Upper lobe of right lung (tissue), 1 donor: ENCODE measurements around the gene RNF157. TPM values are rescaled to one million over a fixed set of nuclear protein-coding genes. Genes with fewer than 3 reads are reported as not detected.

Experiments
- ATAC-seq: fragments of 200-7000 bp; cut with Tn5 transposase; one replicate; pipeline ENCODE4 v1.9.1; 2020; ENCODE audit warnings: mild to moderate bottlenecking, moderate library complexity
- DNase-seq: peaks from one replicate; pipeline ENCODE4 v3.0.0-alpha.2; 2020
- H3K27ac ChIP-seq: fragments of 200-600 bp; one replicate; pipeline ENCODE4 v1.8.0; 2022
- H3K27me3 ChIP-seq: fragments of 200-600 bp; one replicate; pipeline ENCODE4 v1.8.0; 2022; ENCODE audit warnings: mild to moderate bottlenecking
- H3K36me3 ChIP-seq: fragments of 200-600 bp; one replicate; pipeline ENCODE4 v1.8.0; 2022
- H3K4me1 ChIP-seq: fragments of 200-600 bp; one replicate; pipeline ENCODE4 v1.8.0; 2022
- H3K4me3 ChIP-seq: fragments of 200-600 bp; one replicate; pipeline ENCODE4 v1.8.0; 2022; ENCODE audit warnings: mild to moderate bottlenecking
- H3K9me3 ChIP-seq: fragments of 200-600 bp; one replicate; pipeline ENCODE4 v1.8.0; 2022
- intact Hi-C: fragments of 100-400 bp; cut with DNase I; formaldehyde crosslinking; loops from one replicate; pipeline ENCODE4 v1.11.0; 2022
- total RNA-seq: library from RNA; stranded (reverse); fragmentation: NEBNext Ultra II Directional; extraction: Animal tissue kit (Norgen Biotek cat#: 25700); gene quantifications from one replicate; pipeline ENCODE4 v1.2.1, GENCODE V29; 2021
- TF ChIP-seq, protein P1 (sequence below): fragments of 200-600 bp; IDR thresholded peaks from one replicate; pipeline ENCODE4 v1.8.0; 2022; ENCODE audit warnings: antibody characterized with exemption
- donor health status: DM: no; HTN: yes; CAD: no; lungs with severe emphysema.

Gene RNF157
- total RNA-seq, 1 donor from 2014 or later = 3.8 TPM

DNA sequence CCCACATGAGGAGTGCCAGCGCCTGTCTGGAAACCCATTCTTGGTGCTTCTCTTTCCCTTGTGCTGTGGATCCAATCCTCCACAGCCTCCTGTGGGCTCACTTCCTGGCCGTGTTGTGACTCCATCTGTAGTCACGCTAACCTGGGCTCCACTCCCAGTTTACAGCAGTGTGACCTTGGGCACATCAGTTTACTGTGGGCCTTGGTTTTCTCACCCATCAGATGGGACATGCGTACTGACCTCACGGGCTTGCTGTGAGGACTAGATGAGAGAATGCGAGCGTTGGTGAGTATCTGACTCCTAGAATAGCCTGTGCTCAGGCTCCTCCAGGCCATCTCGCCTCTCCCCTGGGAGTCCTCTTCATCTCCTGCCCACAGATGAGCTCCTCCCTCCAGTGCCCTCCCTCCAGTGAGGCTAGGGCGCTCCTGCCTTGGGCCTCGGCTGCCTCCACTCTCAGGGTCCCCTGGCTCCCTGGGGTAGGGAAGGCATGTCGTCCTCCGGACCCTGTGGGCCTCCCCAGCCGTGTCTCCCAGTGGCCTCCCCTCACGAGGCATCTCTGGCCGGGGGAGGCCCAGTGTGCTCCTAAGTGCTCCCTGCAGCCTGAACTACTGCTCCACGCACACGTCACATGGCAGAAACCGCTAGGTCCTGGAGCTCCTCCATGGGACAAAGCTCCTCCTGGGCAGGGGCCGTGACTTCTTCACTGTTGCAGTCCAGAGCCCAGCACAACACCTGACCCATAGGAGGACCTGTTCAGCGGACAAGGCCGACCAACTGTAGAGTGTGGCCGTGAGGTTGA, 94.0 kb downstream of the RNF157 start:
- intact Hi-C loops = no loop called here
- Histone ChIP-seq H3K9me3 (no peaks in the 10 kb centered on the region), H3K27me3 (no peaks in the 10 kb centered on the region), H3K36me3 (no peaks in the 10 kb centered on the region), H3K4me3 (no peak overlapping the region), H3K27ac (peak overlapping the region; percentile 75), H3K4me1 (peaks cover 36% of the 10 kb centered on the region)
- DNase-seq (no peak), ATAC-seq (no peak)
- TF ChIP-seq, protein P1, sequence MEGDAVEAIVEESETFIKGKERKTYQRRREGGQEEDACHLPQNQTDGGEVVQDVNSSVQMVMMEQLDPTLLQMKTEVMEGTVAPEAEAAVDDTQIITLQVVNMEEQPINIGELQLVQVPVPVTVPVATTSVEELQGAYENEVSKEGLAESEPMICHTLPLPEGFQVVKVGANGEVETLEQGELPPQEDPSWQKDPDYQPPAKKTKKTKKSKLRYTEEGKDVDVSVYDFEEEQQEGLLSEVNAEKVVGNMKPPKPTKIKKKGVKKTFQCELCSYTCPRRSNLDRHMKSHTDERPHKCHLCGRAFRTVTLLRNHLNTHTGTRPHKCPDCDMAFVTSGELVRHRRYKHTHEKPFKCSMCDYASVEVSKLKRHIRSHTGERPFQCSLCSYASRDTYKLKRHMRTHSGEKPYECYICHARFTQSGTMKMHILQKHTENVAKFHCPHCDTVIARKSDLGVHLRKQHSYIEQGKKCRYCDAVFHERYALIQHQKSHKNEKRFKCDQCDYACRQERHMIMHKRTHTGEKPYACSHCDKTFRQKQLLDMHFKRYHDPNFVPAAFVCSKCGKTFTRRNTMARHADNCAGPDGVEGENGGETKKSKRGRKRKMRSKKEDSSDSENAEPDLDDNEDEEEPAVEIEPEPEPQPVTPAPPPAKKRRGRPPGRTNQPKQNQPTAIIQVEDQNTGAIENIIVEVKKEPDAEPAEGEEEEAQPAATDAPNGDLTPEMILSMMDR = no peak

GRCh38 chr17:76145231-76146052, 94.9 kb downstream of the RNF157 start:
- Histone ChIP-seq H3K27me3 (peaks cover 5% of the 10 kb centered on the region), H3K4me1 (peaks cover 43% of the 10 kb centered on the region), H3K27ac (peak overlapping the region; percentile 75), H3K36me3 (no peaks in the 10 kb centered on the region), H3K9me3 (no peaks in the 10 kb centered on the region), H3K4me3 (peak overlapping the region; percentile 23)
- TF ChIP-seq, protein P1 = no peak
- ATAC-seq (no peak), DNase-seq (no peak)
- intact Hi-C loops = no loop called here

GRCh38 chr17:76142585-76143041, 97.7 kb downstream of the RNF157 start:
- peaks cover 51% of the 10 kb centered on the region for H3K4me1 ChIP-seq
- intact Hi-C loops = no loop called here
- H3K27ac ChIP-seq = no peak overlapping the region
- TF ChIP-seq, protein P1 = no peak
- peaks cover 33% of the 10 kb centered on the region for H3K27me3 ChIP-seq
- ATAC-seq (no peak), DNase-seq (peak; percentile 46)
- no peaks in the 10 kb centered on the region for H3K9me3 ChIP-seq
- H3K36me3 ChIP-seq = no peaks in the 10 kb centered on the region
- no peak overlapping the region for H3K4me3 ChIP-seq

- Histone ChIP-seq H3K36me3 (no peaks in the 10 kb centered on the region), H3K9me3 (no peaks in the 10 kb centered on the region), H3K4me1 (peaks cover 52% of the 10 kb centered on the region), H3K4me3 (no peak overlapping the region), H3K27me3 (peaks cover 38% of the 10 kb centered on the region), H3K27ac (no peak overlapping the region)
- ATAC-seq = no peak
- TF ChIP-seq, protein P1 = no peak
- intact Hi-C loops = no loop called here
- peak; percentile 43 for DNase-seq
These were observed 98.2 kb downstream of the RNF157 start for GRCh38 chr17:76142039-76142584.

DNA sequence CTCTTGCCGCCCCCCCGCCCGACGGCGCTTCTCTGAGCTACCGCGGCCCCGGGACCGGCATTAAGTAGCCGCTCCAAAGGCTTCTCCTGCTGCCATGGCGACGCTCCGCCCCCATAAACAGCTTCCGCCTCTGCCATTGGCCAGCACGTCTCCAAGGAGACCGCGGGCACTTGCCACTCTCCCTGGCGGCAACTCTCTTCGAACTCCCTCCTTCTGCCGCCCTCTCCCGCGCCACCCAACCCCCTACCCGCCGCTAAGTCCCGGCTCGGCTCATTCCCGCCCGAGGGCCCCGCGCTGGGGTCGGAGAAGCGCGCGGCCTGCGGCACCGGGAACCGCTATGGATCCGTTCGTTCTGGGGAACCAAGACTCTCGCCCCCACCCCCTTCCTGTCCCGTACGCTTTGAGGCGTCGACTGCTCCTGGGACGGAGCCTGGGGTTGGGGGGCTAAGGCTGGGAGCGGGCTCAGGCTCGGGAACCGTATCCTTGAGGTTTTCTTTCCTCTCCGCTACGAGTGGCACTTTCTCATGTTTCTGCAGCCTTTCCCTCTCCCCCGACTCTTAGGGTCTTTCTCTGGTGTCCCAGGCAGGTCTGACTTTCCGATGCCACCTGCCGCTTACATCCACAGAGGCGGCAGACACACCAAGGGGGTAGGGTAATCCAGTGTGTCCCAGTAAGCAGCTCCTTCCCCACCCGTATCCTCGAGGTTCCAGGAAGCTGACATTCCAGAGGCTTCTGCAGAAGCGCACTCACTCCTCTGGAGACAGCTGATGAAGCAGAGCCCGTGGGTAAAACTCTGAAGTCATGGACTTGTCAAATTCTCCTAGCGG, 98.9 kb downstream of the RNF157 start, which contains the start of gene FOXJ1:
FOXJ1 (minus strand) TSS at position 34 of the 827 bp plus-strand sequence. CDS start 850 bp downstream, outside the sequence.
- ATAC-seq (peak; percentile 84), DNase-seq (peak; percentile 94)
- Histone ChIP-seq H3K9me3 (no peaks in the 10 kb centered on the region), H3K4me3 (peak within 1 kb of the TSS; percentile 56), H3K27me3 (peaks cover 38% of the 10 kb centered on the region), H3K36me3 (no peaks in the 10 kb centered on the region), H3K27ac (no peak within 1 kb of the TSS), H3K4me1 (peaks cover 50% of the 10 kb centered on the region)
- TF ChIP-seq, protein P1 = no peak
- intact Hi-C loops = no loop called here
